PFSK-1 (cell line): ENCODE measurements around the gene JMJD4.

Experiments
- REST ChIP-seq, 2 experiments: IDR thresholded peaks; 2 replicates each; pipeline versions ENCODE4 v1.6.1 to v1.8.0; 2011 to 2012; ENCODE audit warnings: low read depth in 2 of 2, low read length in 2 of 2, control low read depth in 1 of 2, inconsistent platforms in 1 of 2, mild to moderate bottlenecking in 1 of 2, moderate library complexity in 1 of 2; ENCODE audit not compliant: insufficient read depth in 1 of 2
- SIN3A ChIP-seq: IDR thresholded peaks from 2 replicates; pipeline ENCODE4 v1.6.1; 2012; ENCODE audit warnings: mild to moderate bottlenecking, low read length, moderate library complexity, borderline replicate concordance; ENCODE audit not compliant: insufficient read depth

- TF ChIP-seq SIN3A, result no peak
- no peak for TF ChIP-seq REST (IDR thresholded peaks at IDR 0.05; ENCODE audit: insufficient read depth in 1 of 2, low read depth in 2 of 2, low read length in 2 of 2)
Measured at GRCh38 chr1:227764019-227764391, 28.9 kb upstream of the JMJD4 start.
